Upper lobe of left lung (tissue), 6 donors: ENCODE measurements around the gene ENTPD6. TPM values are rescaled to one million over a fixed set of nuclear protein-coding genes. Genes with fewer than 3 reads are reported as not detected.

Experiments used
- ATAC-seq, 2 donors: fragments of 200-7000 bp; cut with Tn5 transposase; one replicate each; pipeline ENCODE4 v1.9.1; 2022; ENCODE audit warnings: mild to moderate bottlenecking in 2 of 2, moderate library complexity in 2 of 2; ENCODE audit not compliant: low FRiP score in 2 of 2
- DNase-seq, 2 donors: peaks; one replicate each; pipeline ENCODE4 v3.0.0-alpha.2; 2019 to 2020
- H3K27ac ChIP-seq, 4 donors: fragments of 200-600 bp; sonication (generic); one replicate each; pipeline ENCODE4 v1.5.1; 2016 to 2019
- H3K27me3 ChIP-seq, 4 donors: fragments of 200-600 bp; sonication (generic); one replicate each; pipeline ENCODE4 v1.5.1; 2017 to 2019
- H3K36me3 ChIP-seq, 4 donors: fragments of 200-600 bp; sonication (generic); one replicate each; pipeline ENCODE4 v1.5.1; 2016 to 2019
- H3K4me1 ChIP-seq, 4 donors: fragments of 200-600 bp; sonication (generic); one replicate each; pipeline ENCODE4 v1.5.1; 2018 to 2019
- H3K4me3 ChIP-seq, 4 donors: fragments of 200-600 bp; sonication (generic); one replicate each; pipeline ENCODE4 v1.5.1; 2017 to 2019; ENCODE audit warnings: mild to moderate bottlenecking in 2 of 4, moderate library complexity in 1 of 4
- H3K9me3 ChIP-seq, 4 donors: fragments of 200-600 bp; sonication (generic); one replicate each; pipeline ENCODE4 v1.5.1; 2018 to 2019
- CTCF ChIP-seq, 6 experiments: fragments of 450-650 bp in 4 of 6; fragments of 200-600 bp in 2 of 6; sonication (generic) in 2 of 6; IDR thresholded peaks; one replicate each; pipeline ENCODE4 v1.5.1; 2016 to 2019; ENCODE audit warnings: antibody characterized with exemption in 6 of 6
- EP300 ChIP-seq, 4 donors: sonication (generic); formaldehyde crosslinking; IDR thresholded peaks; one replicate each; pipeline ENCODE4 v1.5.1; 2017; ENCODE audit warnings: antibody characterized with exemption in 4 of 4, control low read depth in 2 of 4
- POLR2A ChIP-seq, 4 donors: fragments of 450-650 bp; IDR thresholded peaks; one replicate each; pipeline ENCODE4 v1.5.1; 2016 to 2017; ENCODE audit warnings: antibody characterized with exemption in 4 of 4, mild to moderate bottlenecking in 2 of 4
- POLR2AphosphoS5 ChIP-seq, 2 donors: sonication (generic); formaldehyde crosslinking; IDR thresholded peaks; one replicate each; pipeline ENCODE4 v1.5.1; 2017; ENCODE audit warnings: antibody characterized with exemption in 2 of 2
- WGBS, 2 donors: methylation state at CpG; one replicate each; pipeline ENCODE4 v1.1.5; 2017 to 2018; 5-methylcytosine and 5-hydroxymethylcytosine counted together
- total RNA-seq, 6 donors: library from RNA; depleted of rRNA in 4 of 6; stranded (reverse); fragments of >200 nt in 4 of 6; gene quantifications; one replicate each; pipeline versions ENCODE4 v1.1.0 to v1.2.1, GENCODE V29; 2016 to 2021
- donor health status: DM: no; HTN: no; CAD: no; lungs with moderate emphysema.
- donor health status: DM: no; HTN: yes; CAD: no; lungs with severe emphysema.

Gene ENTPD6
- total RNA-seq, 6 donors from 2014 or later = 53.7 to 170 (median 81.7) TPM

DNA sequence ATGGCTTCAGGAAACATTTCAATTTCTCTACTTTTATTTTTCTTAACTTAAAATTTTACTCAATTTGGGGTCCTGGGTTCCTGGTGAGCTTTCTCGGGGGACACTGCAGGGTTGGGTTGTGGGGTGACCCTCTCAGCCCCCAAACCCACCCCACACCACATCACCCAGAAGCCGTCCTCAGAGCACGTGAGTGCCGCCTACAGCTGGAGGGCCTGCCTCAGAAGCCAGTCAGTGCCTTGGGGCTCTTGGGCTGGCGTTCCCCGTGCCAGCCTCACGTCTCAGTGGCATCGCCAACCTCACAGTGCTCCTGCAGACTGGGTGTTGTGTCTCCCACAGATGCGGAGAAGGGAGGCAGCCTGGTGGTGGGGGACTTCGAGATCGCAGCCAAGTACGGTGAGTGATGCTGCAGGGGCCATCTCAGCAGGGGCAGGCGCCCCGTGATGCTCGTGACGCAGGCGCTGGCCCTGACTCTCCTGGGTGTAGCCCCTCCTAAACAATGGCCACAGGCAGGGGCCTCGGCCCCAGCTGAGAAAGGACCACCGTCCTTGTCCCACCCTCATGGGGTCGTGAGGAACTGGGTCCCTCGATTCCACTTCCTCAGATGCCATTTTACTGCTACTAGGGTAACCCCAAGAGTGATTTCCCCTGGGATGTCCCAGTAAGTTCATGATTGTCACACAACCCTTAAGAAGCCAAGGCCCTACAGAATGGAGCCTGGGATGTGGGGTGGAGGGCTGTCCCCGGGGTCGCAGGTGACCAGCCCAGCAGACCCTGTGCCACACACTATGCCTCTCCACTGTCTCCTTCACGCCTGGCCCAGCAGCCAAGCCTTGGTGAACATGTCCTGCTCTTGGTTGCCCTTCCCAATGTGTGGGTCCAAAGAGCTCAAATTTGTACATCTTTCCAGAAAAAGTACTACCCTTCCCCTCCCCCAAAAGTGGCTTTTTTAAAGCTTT, 28.5 kb downstream of the ENTPD6 start:
- TF ChIP-seq CTCF (IDR thresholded peaks at IDR 0.05) (no peak), POLR2AphosphoS5 (IDR thresholded peaks at IDR 0.05) (no peak), POLR2A (IDR thresholded peaks at IDR 0.05) (no peak), EP300 (IDR thresholded peaks at IDR 0.05) (no peak)
- H3K4me3 ChIP-seq = no peak overlapping the region
- H3K36me3 ChIP-seq = peaks cover 1 to 28% (median 14%) of the 10 kb centered on the region in 4 donors
- no peak overlapping the region for H3K27ac ChIP-seq
- peak in 1 of 2 donors; percentile 58 for DNase-seq
- ATAC-seq = no peak
- no peaks in the 10 kb centered on the region for H3K27me3 ChIP-seq
- no peaks in the 10 kb centered on the region for H3K9me3 ChIP-seq
- H3K4me1 ChIP-seq = peaks cover 11 to 17% (median 12%) of the 10 kb centered on the region in 4 donors
- 90 to 95% methylated on average over 12 to 22 of the region's 24 CpGs for WGBS, 2 donors

GRCh38 chr20:25224941-25225340, 29.4 kb downstream of the ENTPD6 start:
- Histone ChIP-seq H3K36me3 (peaks cover 0 to 19% (median 10%) of the 10 kb centered on the region in 4 donors), H3K9me3 (no peaks in the 10 kb centered on the region), H3K27ac (no peak overlapping the region), H3K27me3 (no peaks in the 10 kb centered on the region), H3K4me1 (peaks cover 11 to 25% (median 13%) of the 10 kb centered on the region in 4 donors), H3K4me3 (no peak overlapping the region)
- 96 to 100% methylated on average over 3 to 16 of the region's 16 CpGs for WGBS, 2 donors
- peak in 1 of 2 donors; percentile 71 for DNase-seq
- no peak for ATAC-seq
- TF ChIP-seq EP300 (IDR thresholded peaks at IDR 0.05) = no peak
- no peak for TF ChIP-seq POLR2AphosphoS5 (IDR thresholded peaks at IDR 0.05)
- no peak for TF ChIP-seq CTCF (IDR thresholded peaks at IDR 0.05)
- no peak for TF ChIP-seq POLR2A (IDR thresholded peaks at IDR 0.05)

DNA sequence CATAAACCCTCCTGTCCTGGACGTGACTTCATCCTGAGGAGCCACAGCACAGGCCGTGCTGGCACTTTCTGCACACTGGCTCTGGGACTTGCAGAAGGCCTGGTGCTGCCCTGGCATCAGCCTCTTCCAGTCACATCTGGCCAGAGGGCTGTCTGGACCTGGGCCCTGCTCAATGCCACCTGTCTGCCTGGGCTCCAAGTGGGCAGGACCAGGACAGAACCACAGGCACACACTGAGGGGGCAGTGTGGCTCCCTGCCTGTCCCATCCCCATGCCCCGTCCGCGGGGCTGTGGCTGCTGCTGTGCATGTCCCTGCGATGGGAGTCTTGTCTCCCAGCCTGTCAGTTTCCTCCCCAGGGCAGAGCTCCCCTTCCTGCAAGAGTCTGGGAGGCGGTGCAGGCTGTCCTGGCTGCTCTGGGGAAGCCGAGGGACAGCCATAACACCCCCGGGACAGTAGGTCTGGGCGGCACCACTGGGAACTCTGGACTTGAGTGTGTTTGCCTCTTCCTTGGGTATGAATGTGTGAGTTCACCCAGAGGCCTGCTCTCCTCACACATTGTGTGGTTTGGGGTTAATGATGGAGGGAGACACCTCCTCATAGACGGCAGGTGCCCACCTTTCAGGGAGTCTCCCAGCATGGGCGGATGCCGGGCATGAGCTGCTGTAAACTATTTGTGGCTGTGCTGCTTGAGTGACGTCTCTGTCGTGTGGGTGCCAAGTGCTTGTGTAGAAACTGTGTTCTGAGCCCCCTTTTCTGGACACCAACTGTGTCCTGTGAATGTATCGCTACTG, 30.3 kb downstream of the ENTPD6 start:
- peaks cover 11 to 29% (median 16%) of the 10 kb centered on the region in 4 donors for H3K4me1 ChIP-seq
- TF ChIP-seq POLR2A (IDR thresholded peaks at IDR 0.05) (no peak), CTCF (IDR thresholded peaks at IDR 0.05) (no peak), EP300 (IDR thresholded peaks at IDR 0.05) (no peak), POLR2AphosphoS5 (IDR thresholded peaks at IDR 0.05) (no peak)
- peaks cover 0 to 14% (median 10%) of the 10 kb centered on the region in 4 donors for H3K36me3 ChIP-seq
- H3K4me3 ChIP-seq = no peak overlapping the region
- no peaks in the 10 kb centered on the region for H3K27me3 ChIP-seq
- no peak for ATAC-seq
- H3K9me3 ChIP-seq = no peaks in the 10 kb centered on the region
- no peak overlapping the region for H3K27ac ChIP-seq
- DNase-seq = peak in 1 of 2 donors; percentile 76
- WGBS, 2 donors = 94 to 96% methylated on average over 6 to 16 of the region's 16 CpGs

GRCh38 chr20:25226433-25227316, 31.2 kb downstream of the ENTPD6 start:
- no peak for TF ChIP-seq POLR2AphosphoS5 (IDR thresholded peaks at IDR 0.05)
- TF ChIP-seq CTCF (IDR thresholded peaks at IDR 0.05) = no peak
- no peak for TF ChIP-seq POLR2A (IDR thresholded peaks at IDR 0.05)
- TF ChIP-seq EP300 (IDR thresholded peaks at IDR 0.05) = no peak
- peak; percentile 51 to 71 for DNase-seq
- peaks cover 0 to 7% (median 6%) of the 10 kb centered on the region in 4 donors for H3K36me3 ChIP-seq
- H3K4me1 ChIP-seq = peaks cover 11 to 29% (median 19%) of the 10 kb centered on the region in 4 donors
- H3K27me3 ChIP-seq = no peaks in the 10 kb centered on the region
- H3K27ac ChIP-seq = peak overlapping the region; percentile 38 to 73 (median 64)
- WGBS, 2 donors = 67 to 76% methylated on average over 20 to 28 of the region's 28 CpGs
- H3K4me3 ChIP-seq = no peak overlapping the region
- ATAC-seq = peak; percentile 12 to 64
- H3K9me3 ChIP-seq = no peaks in the 10 kb centered on the region
